ENCODE results near the gene MCF2.

DNA sequence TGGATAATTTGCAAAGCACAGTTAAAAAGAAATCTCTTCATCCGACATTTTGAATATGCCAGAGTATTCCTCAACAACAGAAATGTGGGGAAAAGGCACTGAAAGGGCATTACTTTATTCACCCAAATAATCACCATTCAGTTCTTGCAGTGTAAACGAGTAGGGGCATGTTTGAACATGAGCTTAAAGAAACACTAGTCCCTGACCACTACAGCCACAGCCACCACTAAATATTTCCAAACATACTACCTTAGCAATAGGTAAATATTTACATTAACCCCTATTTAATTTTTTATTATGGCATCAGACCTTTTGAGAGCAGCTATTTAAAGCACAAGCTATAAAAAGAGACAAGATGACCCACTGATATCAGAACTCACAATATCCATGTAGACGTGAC, 27.6 kb downstream of the MCF2 start:
- TF ChIP-seq, protein P1, sequence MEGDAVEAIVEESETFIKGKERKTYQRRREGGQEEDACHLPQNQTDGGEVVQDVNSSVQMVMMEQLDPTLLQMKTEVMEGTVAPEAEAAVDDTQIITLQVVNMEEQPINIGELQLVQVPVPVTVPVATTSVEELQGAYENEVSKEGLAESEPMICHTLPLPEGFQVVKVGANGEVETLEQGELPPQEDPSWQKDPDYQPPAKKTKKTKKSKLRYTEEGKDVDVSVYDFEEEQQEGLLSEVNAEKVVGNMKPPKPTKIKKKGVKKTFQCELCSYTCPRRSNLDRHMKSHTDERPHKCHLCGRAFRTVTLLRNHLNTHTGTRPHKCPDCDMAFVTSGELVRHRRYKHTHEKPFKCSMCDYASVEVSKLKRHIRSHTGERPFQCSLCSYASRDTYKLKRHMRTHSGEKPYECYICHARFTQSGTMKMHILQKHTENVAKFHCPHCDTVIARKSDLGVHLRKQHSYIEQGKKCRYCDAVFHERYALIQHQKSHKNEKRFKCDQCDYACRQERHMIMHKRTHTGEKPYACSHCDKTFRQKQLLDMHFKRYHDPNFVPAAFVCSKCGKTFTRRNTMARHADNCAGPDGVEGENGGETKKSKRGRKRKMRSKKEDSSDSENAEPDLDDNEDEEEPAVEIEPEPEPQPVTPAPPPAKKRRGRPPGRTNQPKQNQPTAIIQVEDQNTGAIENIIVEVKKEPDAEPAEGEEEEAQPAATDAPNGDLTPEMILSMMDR (IDR thresholded peaks at IDR 0.05), result no peak
- no peak for TF ChIP-seq POLR2A (IDR thresholded peaks at IDR 0.05)
- TF ChIP-seq EP300 (IDR thresholded peaks at IDR 0.05), result no peak

Data from ovary (tissue), 3 donors.